ENCODE data around the gene KRT86.

DNA sequence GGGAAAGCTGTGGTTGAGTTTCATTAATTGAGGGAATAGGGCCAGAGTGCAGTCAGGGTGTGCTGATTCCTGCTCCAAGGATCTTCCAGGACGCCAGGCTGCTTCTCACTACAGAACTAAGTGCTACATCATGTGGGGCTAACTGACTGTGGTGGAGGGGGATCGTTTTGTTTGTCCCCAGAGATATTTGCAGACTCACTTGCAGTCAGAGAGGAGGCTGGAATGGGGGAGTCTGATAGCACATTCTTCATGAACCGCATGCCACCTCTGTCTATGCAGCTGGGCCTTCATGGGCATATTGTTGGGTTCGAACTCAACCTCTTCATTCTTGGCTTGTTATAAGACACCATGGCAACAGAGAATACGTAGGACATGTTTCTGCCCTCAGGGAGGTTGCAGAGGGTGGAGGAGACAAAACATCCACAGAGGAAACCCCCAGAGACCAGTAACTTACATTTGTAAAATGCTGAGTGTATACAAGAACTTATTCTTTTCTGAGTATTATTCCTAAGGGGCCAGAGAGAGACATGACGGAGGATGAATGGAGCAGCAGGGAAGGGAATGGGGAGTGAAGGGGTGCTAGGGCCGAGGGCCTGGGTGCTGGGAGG, 28.4 kb upstream of the KRT86 start:
- TF ChIP-seq SOX6 (IDR thresholded peaks at IDR 0.05) = no peak
- no peak for TF ChIP-seq MAFK (IDR thresholded peaks at IDR 0.05; ENCODE audit: low read length)
- TF ChIP-seq SMC3 (conservative IDR thresholded peaks at IDR 0.05; ENCODE audit: insufficient read depth, low read depth, low read length) = no peak
- TF ChIP-seq, protein P1, sequence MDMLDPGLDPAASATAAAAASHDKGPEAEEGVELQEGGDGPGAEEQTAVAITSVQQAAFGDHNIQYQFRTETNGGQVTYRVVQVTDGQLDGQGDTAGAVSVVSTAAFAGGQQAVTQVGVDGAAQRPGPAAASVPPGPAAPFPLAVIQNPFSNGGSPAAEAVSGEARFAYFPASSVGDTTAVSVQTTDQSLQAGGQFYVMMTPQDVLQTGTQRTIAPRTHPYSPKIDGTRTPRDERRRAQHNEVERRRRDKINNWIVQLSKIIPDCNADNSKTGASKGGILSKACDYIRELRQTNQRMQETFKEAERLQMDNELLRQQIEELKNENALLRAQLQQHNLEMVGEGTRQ (CRISPR knock-in tag; IDR thresholded peaks at IDR 0.05) = no peak
- TF ChIP-seq, protein P2, sequence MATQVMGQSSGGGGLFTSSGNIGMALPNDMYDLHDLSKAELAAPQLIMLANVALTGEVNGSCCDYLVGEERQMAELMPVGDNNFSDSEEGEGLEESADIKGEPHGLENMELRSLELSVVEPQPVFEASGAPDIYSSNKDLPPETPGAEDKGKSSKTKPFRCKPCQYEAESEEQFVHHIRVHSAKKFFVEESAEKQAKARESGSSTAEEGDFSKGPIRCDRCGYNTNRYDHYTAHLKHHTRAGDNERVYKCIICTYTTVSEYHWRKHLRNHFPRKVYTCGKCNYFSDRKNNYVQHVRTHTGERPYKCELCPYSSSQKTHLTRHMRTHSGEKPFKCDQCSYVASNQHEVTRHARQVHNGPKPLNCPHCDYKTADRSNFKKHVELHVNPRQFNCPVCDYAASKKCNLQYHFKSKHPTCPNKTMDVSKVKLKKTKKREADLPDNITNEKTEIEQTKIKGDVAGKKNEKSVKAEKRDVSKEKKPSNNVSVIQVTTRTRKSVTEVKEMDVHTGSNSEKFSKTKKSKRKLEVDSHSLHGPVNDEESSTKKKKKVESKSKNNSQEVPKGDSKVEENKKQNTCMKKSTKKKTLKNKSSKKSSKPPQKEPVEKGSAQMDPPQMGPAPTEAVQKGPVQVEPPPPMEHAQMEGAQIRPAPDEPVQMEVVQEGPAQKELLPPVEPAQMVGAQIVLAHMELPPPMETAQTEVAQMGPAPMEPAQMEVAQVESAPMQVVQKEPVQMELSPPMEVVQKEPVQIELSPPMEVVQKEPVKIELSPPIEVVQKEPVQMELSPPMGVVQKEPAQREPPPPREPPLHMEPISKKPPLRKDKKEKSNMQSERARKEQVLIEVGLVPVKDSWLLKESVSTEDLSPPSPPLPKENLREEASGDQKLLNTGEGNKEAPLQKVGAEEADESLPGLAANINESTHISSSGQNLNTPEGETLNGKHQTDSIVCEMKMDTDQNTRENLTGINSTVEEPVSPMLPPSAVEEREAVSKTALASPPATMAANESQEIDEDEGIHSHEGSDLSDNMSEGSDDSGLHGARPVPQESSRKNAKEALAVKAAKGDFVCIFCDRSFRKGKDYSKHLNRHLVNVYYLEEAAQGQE (IDR thresholded peaks at IDR 0.05; ENCODE audit: borderline replicate concordance) = no peak
- TF ChIP-seq, protein P2 (CRISPR knock-in tag; IDR thresholded peaks at IDR 0.05; ENCODE audit: low read depth) = no peak
- no peak for TF ChIP-seq GABPA (tag; conservative IDR thresholded peaks at IDR 0.05; ENCODE audit: low read depth)
- TF ChIP-seq, protein P3, sequence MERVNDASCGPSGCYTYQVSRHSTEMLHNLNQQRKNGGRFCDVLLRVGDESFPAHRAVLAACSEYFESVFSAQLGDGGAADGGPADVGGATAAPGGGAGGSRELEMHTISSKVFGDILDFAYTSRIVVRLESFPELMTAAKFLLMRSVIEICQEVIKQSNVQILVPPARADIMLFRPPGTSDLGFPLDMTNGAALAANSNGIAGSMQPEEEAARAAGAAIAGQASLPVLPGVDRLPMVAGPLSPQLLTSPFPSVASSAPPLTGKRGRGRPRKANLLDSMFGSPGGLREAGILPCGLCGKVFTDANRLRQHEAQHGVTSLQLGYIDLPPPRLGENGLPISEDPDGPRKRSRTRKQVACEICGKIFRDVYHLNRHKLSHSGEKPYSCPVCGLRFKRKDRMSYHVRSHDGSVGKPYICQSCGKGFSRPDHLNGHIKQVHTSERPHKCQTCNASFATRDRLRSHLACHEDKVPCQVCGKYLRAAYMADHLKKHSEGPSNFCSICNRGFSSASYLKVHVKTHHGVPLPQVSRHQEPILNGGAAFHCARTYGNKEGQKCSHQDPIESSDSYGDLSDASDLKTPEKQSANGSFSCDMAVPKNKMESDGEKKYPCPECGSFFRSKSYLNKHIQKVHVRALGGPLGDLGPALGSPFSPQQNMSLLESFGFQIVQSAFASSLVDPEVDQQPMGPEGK (CRISPR knock-in tag; IDR thresholded peaks at IDR 0.05; ENCODE audit: borderline replicate concordance) = no peak
- TF ChIP-seq, protein P4, sequence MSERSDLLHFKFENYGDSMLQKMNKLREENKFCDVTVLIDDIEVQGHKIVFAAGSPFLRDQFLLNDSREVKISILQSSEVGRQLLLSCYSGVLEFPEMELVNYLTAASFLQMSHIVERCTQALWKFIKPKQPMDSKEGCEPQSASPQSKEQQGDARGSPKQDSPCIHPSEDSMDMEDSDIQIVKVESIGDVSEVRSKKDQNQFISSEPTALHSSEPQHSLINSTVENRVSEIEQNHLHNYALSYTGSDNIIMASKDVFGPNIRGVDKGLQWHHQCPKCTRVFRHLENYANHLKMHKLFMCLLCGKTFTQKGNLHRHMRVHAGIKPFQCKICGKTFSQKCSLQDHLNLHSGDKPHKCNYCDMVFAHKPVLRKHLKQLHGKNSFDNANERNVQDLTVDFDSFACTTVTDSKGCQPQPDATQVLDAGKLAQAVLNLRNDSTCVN (CRISPR knock-in tag; IDR thresholded peaks at IDR 0.05) = no peak
- no peak for TF ChIP-seq ZFX (CRISPR knock-in tag; IDR thresholded peaks at IDR 0.05)
- TF ChIP-seq SAFB2 (IDR thresholded peaks at IDR 0.05; ENCODE audit: borderline replicate concordance, low read depth, low read length, severe bottlenecking) = no peak
- no peak for TF ChIP-seq MBD2 (IDR thresholded peaks at IDR 0.05; ENCODE audit: borderline replicate concordance, low read depth)
- TF ChIP-seq, protein P5, sequence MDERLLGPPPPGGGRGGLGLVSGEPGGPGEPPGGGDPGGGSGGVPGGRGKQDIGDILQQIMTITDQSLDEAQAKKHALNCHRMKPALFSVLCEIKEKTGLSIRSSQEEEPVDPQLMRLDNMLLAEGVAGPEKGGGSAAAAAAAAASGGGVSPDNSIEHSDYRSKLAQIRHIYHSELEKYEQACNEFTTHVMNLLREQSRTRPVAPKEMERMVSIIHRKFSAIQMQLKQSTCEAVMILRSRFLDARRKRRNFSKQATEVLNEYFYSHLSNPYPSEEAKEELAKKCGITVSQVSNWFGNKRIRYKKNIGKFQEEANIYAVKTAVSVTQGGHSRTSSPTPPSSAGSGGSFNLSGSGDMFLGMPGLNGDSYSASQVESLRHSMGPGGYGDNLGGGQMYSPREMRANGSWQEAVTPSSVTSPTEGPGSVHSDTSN (CRISPR knock-in tag; IDR thresholded peaks at IDR 0.05; ENCODE audit: low read depth) = no peak
- TF ChIP-seq, protein P5 (tag; conservative IDR thresholded peaks at IDR 0.05; ENCODE audit: low read depth) = no peak
- TF ChIP-seq, protein P6, sequence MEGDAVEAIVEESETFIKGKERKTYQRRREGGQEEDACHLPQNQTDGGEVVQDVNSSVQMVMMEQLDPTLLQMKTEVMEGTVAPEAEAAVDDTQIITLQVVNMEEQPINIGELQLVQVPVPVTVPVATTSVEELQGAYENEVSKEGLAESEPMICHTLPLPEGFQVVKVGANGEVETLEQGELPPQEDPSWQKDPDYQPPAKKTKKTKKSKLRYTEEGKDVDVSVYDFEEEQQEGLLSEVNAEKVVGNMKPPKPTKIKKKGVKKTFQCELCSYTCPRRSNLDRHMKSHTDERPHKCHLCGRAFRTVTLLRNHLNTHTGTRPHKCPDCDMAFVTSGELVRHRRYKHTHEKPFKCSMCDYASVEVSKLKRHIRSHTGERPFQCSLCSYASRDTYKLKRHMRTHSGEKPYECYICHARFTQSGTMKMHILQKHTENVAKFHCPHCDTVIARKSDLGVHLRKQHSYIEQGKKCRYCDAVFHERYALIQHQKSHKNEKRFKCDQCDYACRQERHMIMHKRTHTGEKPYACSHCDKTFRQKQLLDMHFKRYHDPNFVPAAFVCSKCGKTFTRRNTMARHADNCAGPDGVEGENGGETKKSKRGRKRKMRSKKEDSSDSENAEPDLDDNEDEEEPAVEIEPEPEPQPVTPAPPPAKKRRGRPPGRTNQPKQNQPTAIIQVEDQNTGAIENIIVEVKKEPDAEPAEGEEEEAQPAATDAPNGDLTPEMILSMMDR (IDR thresholded peaks at IDR 0.05 in 2 of 3, conservative IDR thresholded peaks at IDR 0.05 in 1 of 3; ENCODE audit: insufficient read depth in 2 of 3, low read depth in 1 of 3, low read length in 3 of 3) = no peak
